OCI-LY7 (cell line): Measurements from ENCODE around the gene FAM13C. TPM values are rescaled to one million over a fixed set of nuclear protein-coding genes. Genes with fewer than 3 reads are reported as not detected.

Experiments used
- BruUV-seq: library from RNA; stranded (reverse); fragments of 400-500 nt; replicated peaks from 2 replicates; lab custom pipeline; 2021; lab: Mats Ljungman, UMichigan
- CTCF ChIA-PET: fragments of 300-600 bp; sonication (Branson Sonifier 250); formaldehyde crosslinking; loops from one replicate; lab custom pipeline; 2022; ENCODE audit warnings: antibody characterized with exemption; ENCODE audit not compliant: unreplicated experiment; lab: Charles Lee
- POLR2A ChIA-PET: fragments of 300-600 bp; sonication (Branson Sonifier 250); formaldehyde crosslinking; loops from one replicate; lab custom pipeline; 2022; ENCODE audit warnings: antibody characterized with exemption; lab: Charles Lee
- DNase-seq: peaks from one replicate; pipeline ENCODE4 v3.0.0-alpha.2; 2015; ENCODE audit warnings: low spot score
- H2AFZ ChIP-seq: fragments of 200-600 bp; sonication (generic), shearing (Covaris generic); 2 replicates; pipeline ENCODE4 v1.6.1; 2014; ENCODE audit warnings: mild to moderate bottlenecking, antibody characterized with exemption, low read length, moderate library complexity
- H3K27ac ChIP-seq: fragments of 200-600 bp; sonication (generic); 2 replicates; pipeline ENCODE4 v1.5.1; 2014; ENCODE audit warnings: mixed run types, low read depth, mild to moderate bottlenecking, moderate library complexity, low read length, inconsistent platforms; ENCODE audit not compliant: poor library complexity, severe bottlenecking
- H3K36me3 ChIP-seq: fragments of 200-600 bp; sonication (generic); 2 replicates; pipeline ENCODE4 v1.6.1; 2014; ENCODE audit warnings: mild to moderate bottlenecking, antibody characterized with exemption, low read length, moderate library complexity, mixed read lengths; ENCODE audit not compliant: insufficient read depth
- H3K4me1 ChIP-seq: fragments of 200-600 bp; sonication (generic); 2 replicates; pipeline ENCODE4 v1.5.1; 2014; ENCODE audit warnings: mild to moderate bottlenecking, low read length; ENCODE audit not compliant: insufficient read depth, poor library complexity, severe bottlenecking
- H3K4me2 ChIP-seq: fragments of 200-600 bp; sonication (generic); 2 replicates; pipeline ENCODE4 v1.6.1; 2014; ENCODE audit warnings: mild to moderate bottlenecking, low read length
- H3K4me3 ChIP-seq: fragments of 200-600 bp; sonication (generic); 2 replicates; pipeline ENCODE4 v1.5.1; 2014; ENCODE audit warnings: mild to moderate bottlenecking, low read depth, low read length; ENCODE audit not compliant: poor library complexity, severe bottlenecking
- H3K79me2 ChIP-seq: fragments of 200-600 bp; sonication (generic); 2 replicates; pipeline ENCODE4 v1.6.1; 2016; ENCODE audit warnings: low read depth, mild to moderate bottlenecking, low read length, moderate library complexity, mixed read lengths; ENCODE audit not compliant: insufficient read depth
- H3K9me2 ChIP-seq: fragments of 200-600 bp; sonication (generic); 2 replicates; pipeline ENCODE4 v1.6.1; 2016; ENCODE audit warnings: mild to moderate bottlenecking, low read length, mixed read lengths; ENCODE audit not compliant: insufficient read depth
- H3K9me3 ChIP-seq: fragments of 200-600 bp; sonication (generic); 2 replicates; pipeline ENCODE4 v1.6.1; 2014; ENCODE audit warnings: mild to moderate bottlenecking, mixed run types, low read length, mixed read lengths
- H4K20me1 ChIP-seq: fragments of 200-600 bp; sonication (generic); 2 replicates; pipeline ENCODE4 v1.6.1; 2014; ENCODE audit warnings: mild to moderate bottlenecking, antibody characterized with exemption, low read length, moderate library complexity, mixed read lengths; ENCODE audit not compliant: insufficient read depth
- EZH2phosphoT487 ChIP-seq: fragments of 200-600 bp; sonication (generic); IDR thresholded peaks from 2 replicates; pipeline ENCODE4 v1.6.1; 2018; ENCODE audit warnings: low read depth, borderline replicate concordance, mild to moderate bottlenecking, mixed run types, antibody characterized with exemption, low read length, moderate library complexity, mixed read lengths
- intact Hi-C: fragments of 100-400 bp; cut with micrococcal nuclease; formaldehyde crosslinking; loops from one replicate; pipeline ENCODE4 v1.10.0; 2022; ENCODE audit not compliant: unreplicated experiment
- total RNA-seq, 2 experiments: library from RNA; depleted of rRNA in 1 of 2; stranded (reverse); fragments of >200 nt in 1 of 2; shearing (Covaris generic) in 1 of 2; gene quantifications; 2 replicates each; pipeline ENCODE4 v1.2.3, GENCODE V29; 2014 to 2022
- TF ChIP-seq, protein P1 (sequence below): fragments of 200-600 bp; sonication (generic); conservative IDR thresholded peaks from 2 replicates; pipeline ENCODE4 v1.5.1; 2014; ENCODE audit warnings: mild to moderate bottlenecking, antibody characterized with exemption, low read length, moderate library complexity, mixed read lengths

Gene FAM13C
- total RNA-seq, 2 experiments from 2014 or later, result not detected

DNA sequence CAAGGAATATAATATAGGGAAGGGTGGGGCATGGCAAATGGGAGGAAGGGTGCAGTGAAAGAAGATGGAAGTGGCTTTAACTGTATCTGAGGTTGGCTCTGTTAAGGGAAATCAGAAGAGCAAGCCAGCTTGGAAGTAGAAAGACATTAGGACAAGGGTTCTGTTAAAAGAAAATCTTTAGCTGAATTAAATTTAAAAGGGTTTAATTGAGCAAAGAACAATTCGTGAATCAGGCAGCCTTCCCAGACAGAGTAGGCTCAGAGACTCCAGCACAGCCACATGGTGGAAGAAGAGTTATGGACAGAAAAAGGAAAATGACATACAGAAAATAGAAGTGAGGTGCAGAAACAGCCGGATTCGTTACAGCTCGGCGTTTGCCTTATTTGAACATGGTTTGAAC lies 42.0 kb downstream of the FAM13C start:
- no peaks in the 10 kb centered on the region for H3K4me1 ChIP-seq
- no peaks in the 10 kb centered on the region for H3K79me2 ChIP-seq
- H2AFZ ChIP-seq, result no peak overlapping the region
- no peak overlapping the region for H3K4me3 ChIP-seq
- no peaks in the 10 kb centered on the region for H3K36me3 ChIP-seq
- H3K9me3 ChIP-seq, result no peaks in the 10 kb centered on the region
- TF ChIP-seq, protein P1, sequence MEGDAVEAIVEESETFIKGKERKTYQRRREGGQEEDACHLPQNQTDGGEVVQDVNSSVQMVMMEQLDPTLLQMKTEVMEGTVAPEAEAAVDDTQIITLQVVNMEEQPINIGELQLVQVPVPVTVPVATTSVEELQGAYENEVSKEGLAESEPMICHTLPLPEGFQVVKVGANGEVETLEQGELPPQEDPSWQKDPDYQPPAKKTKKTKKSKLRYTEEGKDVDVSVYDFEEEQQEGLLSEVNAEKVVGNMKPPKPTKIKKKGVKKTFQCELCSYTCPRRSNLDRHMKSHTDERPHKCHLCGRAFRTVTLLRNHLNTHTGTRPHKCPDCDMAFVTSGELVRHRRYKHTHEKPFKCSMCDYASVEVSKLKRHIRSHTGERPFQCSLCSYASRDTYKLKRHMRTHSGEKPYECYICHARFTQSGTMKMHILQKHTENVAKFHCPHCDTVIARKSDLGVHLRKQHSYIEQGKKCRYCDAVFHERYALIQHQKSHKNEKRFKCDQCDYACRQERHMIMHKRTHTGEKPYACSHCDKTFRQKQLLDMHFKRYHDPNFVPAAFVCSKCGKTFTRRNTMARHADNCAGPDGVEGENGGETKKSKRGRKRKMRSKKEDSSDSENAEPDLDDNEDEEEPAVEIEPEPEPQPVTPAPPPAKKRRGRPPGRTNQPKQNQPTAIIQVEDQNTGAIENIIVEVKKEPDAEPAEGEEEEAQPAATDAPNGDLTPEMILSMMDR, result no peak
- TF ChIP-seq EZH2phosphoT487, result no peak
- no peaks in the 10 kb centered on the region for H4K20me1 ChIP-seq
- no peak overlapping the region for H3K4me2 ChIP-seq
- POLR2A ChIA-PET, result interaction anchor here (1.2 to 2.6 kb wide), 2 partner anchors 12 to 216 kb away, joined by 3 to 10 read pairs; no protein-coding TSS in a partner anchor
- H3K9me2 ChIP-seq, result no peaks in the 10 kb centered on the region
- H3K27ac ChIP-seq, result no peak overlapping the region
- intact Hi-C loops, result no loop called here
- CTCF ChIA-PET, result no interaction called here
- no peak for DNase-seq
- no TSS peak for BruUV-seq

DNA sequence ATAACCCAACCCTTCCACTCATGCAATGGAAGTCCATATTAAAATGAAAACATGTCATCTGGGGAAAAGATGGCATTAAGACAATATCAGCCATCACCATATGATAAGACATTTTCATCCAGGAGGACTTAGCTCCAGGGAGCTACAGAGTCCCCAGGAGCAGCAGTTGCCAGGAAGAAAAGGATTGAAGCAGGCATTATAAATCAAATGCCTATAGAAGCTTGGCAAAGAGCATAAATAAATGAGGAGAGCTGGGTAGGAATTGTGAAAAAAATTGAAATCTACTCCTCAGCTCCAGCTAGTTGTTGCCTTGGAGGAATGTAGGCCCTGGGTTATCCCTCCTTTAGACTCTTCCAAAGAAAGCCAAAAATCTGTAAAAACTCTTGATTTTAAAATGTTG lies 42.5 kb downstream of the FAM13C start:
- TF ChIP-seq EZH2phosphoT487, result no peak
- TF ChIP-seq, protein P1, result no peak

DNA sequence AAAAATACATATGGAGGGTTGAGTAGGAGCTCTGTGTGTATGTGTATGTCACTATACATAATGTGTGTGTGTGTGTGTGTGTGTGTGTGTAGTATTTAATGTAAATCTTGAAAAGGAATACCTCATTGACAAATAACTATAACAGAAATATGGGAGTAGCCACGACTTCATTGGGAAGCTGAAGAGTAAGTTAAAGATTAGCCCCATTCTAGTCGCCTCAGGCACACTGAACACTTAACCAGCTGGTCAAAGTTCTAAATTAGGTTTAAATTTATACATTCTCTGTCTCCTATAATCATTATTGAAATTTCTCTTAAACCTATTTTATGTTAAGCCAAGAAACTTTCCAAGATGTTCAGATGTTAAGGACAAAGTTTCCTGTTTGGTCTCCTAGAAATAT lies 45.3 kb downstream of the FAM13C start:
- no peak overlapping the region for H3K27ac ChIP-seq
- no peaks in the 10 kb centered on the region for H3K4me1 ChIP-seq
- no peak for TF ChIP-seq EZH2phosphoT487
- TF ChIP-seq, protein P1, result no peak
- BruUV-seq, result no TSS peak
- DNase-seq, result no peak
- H3K79me2 ChIP-seq, result no peaks in the 10 kb centered on the region
- intact Hi-C loops, result no loop called here
- H3K4me3 ChIP-seq, result no peak overlapping the region
- no peaks in the 10 kb centered on the region for H3K9me2 ChIP-seq
- no peak overlapping the region for H2AFZ ChIP-seq
- ChIA-PET CTCF (no interaction called here), POLR2A (interaction anchor here (0.6 kb wide), 1 partner anchor 280 kb away, joined by 4 read pairs; no protein-coding TSS in a partner anchor)
- H3K9me3 ChIP-seq, result no peaks in the 10 kb centered on the region
- no peaks in the 10 kb centered on the region for H4K20me1 ChIP-seq
- H3K4me2 ChIP-seq, result no peak overlapping the region
- no peaks in the 10 kb centered on the region for H3K36me3 ChIP-seq

More for the DNA sequence above, 42.5 kb downstream of the FAM13C start:
- intact Hi-C loops, result no loop called here
- no peaks in the 10 kb centered on the region for H3K79me2 ChIP-seq
- POLR2A ChIA-PET, result interaction anchor here (0.7 to 2.6 kb wide), 3 partner anchors 12 to 216 kb away, joined by 3 to 10 read pairs (median 4); no protein-coding TSS in a partner anchor
- H3K4me3 ChIP-seq, result no peak overlapping the region
- CTCF ChIA-PET, result no interaction called here
- no peak overlapping the region for H2AFZ ChIP-seq
- no peaks in the 10 kb centered on the region for H3K4me1 ChIP-seq
- no peak overlapping the region for H3K4me2 ChIP-seq
- no peaks in the 10 kb centered on the region for H3K9me3 ChIP-seq
- H3K36me3 ChIP-seq, result no peaks in the 10 kb centered on the region
- no TSS peak for BruUV-seq
- H4K20me1 ChIP-seq, result no peaks in the 10 kb centered on the region
- no peaks in the 10 kb centered on the region for H3K9me2 ChIP-seq
- no peak overlapping the region for H3K27ac ChIP-seq
- DNase-seq, result no peak
